Vagina (tissue), 2 donors: Measurements from ENCODE around the gene NR4A1.
A peak's percentile ranks its signal among the peaks of the same experiment; 100 is the strongest.

Experiments
- POLR2A ChIP-seq, 2 donors: fragments of 450-650 bp; IDR thresholded peaks; one replicate each; pipeline ENCODE4 v1.6.1; 2017; ENCODE audit warnings: antibody characterized with exemption in 2 of 2, mild to moderate bottlenecking in 2 of 2, moderate library complexity in 2 of 2
- POLR2AphosphoS5 ChIP-seq, 2 donors: sonication (generic); formaldehyde crosslinking; IDR thresholded peaks; one replicate each; pipeline ENCODE4 v1.9.0; 2017; ENCODE audit warnings: antibody characterized with exemption in 2 of 2, mild to moderate bottlenecking in 2 of 2, low read depth in 1 of 2; ENCODE audit not compliant: insufficient read depth in 1 of 2
- TF ChIP-seq, protein P1 (sequence below), 3 experiments: fragments of 450-650 bp in 2 of 3; fragments of 200-600 bp in 1 of 3; sonication (generic) in 1 of 3; IDR thresholded peaks; one replicate each; pipeline ENCODE4 v1.5.1; 2017 to 2019; ENCODE audit warnings: antibody characterized with exemption in 3 of 3, mild to moderate bottlenecking in 2 of 3, moderate library complexity in 2 of 3

DNA sequence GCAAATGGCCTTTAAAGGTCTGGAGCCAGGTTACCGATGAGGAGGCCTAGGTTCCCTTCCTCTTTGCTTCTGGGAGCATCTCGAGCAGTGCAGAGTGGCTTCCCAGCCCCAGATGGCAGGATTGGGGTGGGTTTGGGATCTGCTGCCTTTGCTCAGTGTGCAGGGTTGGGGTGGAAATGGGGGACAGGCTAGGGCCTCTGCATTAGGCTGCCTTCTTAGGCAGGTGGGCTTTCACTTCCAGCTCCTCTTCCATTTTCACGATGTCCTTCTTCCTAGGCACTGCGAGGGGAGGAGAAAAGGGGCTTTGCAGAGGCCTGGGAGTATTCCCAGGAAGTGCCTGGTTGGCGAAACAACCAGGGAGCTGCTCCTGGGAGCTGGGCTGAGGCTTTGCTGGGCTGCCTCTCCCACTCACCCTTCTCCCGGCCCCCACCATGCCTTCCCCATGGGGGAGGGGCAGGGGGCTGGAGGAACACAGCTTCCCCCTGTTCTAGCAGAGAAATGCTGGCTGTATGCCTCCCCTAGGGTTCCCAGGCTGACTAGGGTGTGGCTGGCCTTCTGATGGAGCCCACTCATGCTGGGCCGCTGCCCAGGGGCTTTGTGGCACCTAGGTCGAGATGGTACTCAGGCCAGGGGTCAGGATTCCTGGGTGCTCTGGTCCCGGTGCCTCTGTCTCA, 2.4 kb downstream of the NR4A1 start:
- TF ChIP-seq, protein P1, sequence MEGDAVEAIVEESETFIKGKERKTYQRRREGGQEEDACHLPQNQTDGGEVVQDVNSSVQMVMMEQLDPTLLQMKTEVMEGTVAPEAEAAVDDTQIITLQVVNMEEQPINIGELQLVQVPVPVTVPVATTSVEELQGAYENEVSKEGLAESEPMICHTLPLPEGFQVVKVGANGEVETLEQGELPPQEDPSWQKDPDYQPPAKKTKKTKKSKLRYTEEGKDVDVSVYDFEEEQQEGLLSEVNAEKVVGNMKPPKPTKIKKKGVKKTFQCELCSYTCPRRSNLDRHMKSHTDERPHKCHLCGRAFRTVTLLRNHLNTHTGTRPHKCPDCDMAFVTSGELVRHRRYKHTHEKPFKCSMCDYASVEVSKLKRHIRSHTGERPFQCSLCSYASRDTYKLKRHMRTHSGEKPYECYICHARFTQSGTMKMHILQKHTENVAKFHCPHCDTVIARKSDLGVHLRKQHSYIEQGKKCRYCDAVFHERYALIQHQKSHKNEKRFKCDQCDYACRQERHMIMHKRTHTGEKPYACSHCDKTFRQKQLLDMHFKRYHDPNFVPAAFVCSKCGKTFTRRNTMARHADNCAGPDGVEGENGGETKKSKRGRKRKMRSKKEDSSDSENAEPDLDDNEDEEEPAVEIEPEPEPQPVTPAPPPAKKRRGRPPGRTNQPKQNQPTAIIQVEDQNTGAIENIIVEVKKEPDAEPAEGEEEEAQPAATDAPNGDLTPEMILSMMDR (IDR thresholded peaks at IDR 0.05), result no peak
- TF ChIP-seq POLR2AphosphoS5 (IDR thresholded peaks at IDR 0.05; ENCODE audit: insufficient read depth in 1 of 2, low read depth in 1 of 2) (peak in 1 of 2 donors; percentile 37), POLR2A (IDR thresholded peaks at IDR 0.05) (no peak)
